Activated CD4-positive, alpha-beta T cell treated with anti-CD3 and anti-CD28 coated beads for 36 hours (primary cell): ENCODE results near the gene KCNJ5. TPM values are rescaled to one million over a fixed set of nuclear protein-coding genes. Genes with fewer than 3 reads are reported as not detected.

ENCODE experiments used
- ATAC-seq: fragments of 200-7000 bp; cut with Tn5 transposase; one replicate; pipeline ENCODE4 v1.10.0; 2021; ENCODE audit warnings: mild to moderate bottlenecking, moderate library complexity
- CTCF ChIA-PET: fragments of 350-600 bp; sonication (Branson Sonifier 250); formaldehyde crosslinking; loops from one replicate; lab custom pipeline; 2021; ENCODE audit warnings: antibody characterized with exemption; lab: Charles Lee
- POLR2A ChIA-PET: fragments of 350-600 bp; sonication (Branson Sonifier 250); formaldehyde crosslinking; loops from one replicate; lab custom pipeline; 2021; ENCODE audit warnings: antibody characterized with exemption, inconsistent platforms; lab: Charles Lee
- DNase-seq: peaks from one replicate; pipeline ENCODE4 v3.0.0-alpha.2; 2020
- H3K27ac Mint-ChIP-seq: one replicate; pipeline ENCODE4 v1.8.0; 2021; ENCODE audit warnings: mixed read lengths
- H3K27me3 Mint-ChIP-seq: one replicate; pipeline ENCODE4 v1.8.0; 2021; ENCODE audit warnings: mixed read lengths
- H3K36me3 Mint-ChIP-seq: one replicate; pipeline ENCODE4 v1.8.0; 2021; ENCODE audit warnings: low read depth, mixed read lengths
- H3K4me1 Mint-ChIP-seq: one replicate; pipeline ENCODE4 v1.8.0; 2021; ENCODE audit warnings: mixed read lengths
- H3K4me3 Mint-ChIP-seq: one replicate; pipeline ENCODE4 v1.8.0; 2021; ENCODE audit warnings: mild to moderate bottlenecking, moderate library complexity, mixed read lengths
- H3K9me3 Mint-ChIP-seq: one replicate; pipeline ENCODE4 v1.8.0; 2021; ENCODE audit warnings: low read depth, mixed read lengths
- intact Hi-C, 2 experiments: fragments of 100-400 bp; cut with DNase I in 1 of 2; cut with micrococcal nuclease in 1 of 2; formaldehyde crosslinking; loops; one replicate each; pipeline versions ENCODE4 v1.14.2 to v1.15.1; 2022 to 2024; cut with DNase I, micrococcal nuclease
- total RNA-seq, 2 experiments: library from RNA; stranded (reverse); gene quantifications; one replicate each; pipeline ENCODE4 v1.2.3, GENCODE V29; 2021

KCNJ5 gene
- total RNA-seq, 2 experiments from 2014 or later: not detected

- ChIA-PET CTCF (interaction anchor here (0.6 to 1.1 kb wide), 3 partner anchors 22 to 106 kb away, joined by 3 to 4 read pairs (median 3); no protein-coding TSS in a partner anchor), POLR2A (no interaction called here)
- Mint-ChIP-seq H3K27ac (no peak overlapping the region), H3K27me3 (no peaks in the 10 kb centered on the region), H3K4me1 (peaks cover 5% of the 10 kb centered on the region), H3K36me3 (no peaks in the 10 kb centered on the region), H3K4me3 (no peak overlapping the region), H3K9me3 (no peaks in the 10 kb centered on the region)
- no peak for ATAC-seq
- intact Hi-C loops: no loop called here
- DNase-seq: no peak
Measured at GRCh38 chr11:128933481-128934178, 42.5 kb downstream of the KCNJ5 start.

DNA sequence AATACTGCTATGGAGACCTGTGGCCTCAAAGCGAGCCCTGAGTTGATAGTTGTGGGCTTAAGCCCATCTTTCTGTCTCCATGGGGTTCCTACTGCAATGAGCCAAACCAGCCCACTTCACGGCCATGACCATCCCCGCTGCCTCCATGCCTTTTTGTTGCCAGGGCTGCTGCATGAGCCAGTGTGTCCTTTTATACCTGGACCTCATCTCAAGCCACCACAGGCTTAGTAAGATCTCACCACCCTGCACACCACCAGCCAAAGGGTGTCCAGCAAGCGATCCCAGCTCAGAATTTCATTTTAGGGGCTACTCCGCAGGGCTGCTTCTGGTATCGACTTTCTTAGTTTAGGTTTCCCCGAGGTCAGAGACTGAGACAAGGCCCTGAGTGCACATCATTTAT is 43.2 kb downstream of the KCNJ5 start:
- Mint-ChIP-seq H3K9me3 (no peaks in the 10 kb centered on the region), H3K27me3 (no peaks in the 10 kb centered on the region), H3K36me3 (no peaks in the 10 kb centered on the region), H3K4me1 (peaks cover 3% of the 10 kb centered on the region), H3K4me3 (no peak overlapping the region), H3K27ac (no peak overlapping the region)
- DNase-seq (no peak), ATAC-seq (no peak)
- ChIA-PET CTCF (interaction anchor here (2.3 kb wide), 1 partner anchor 22 kb away, joined by 9 read pairs; no protein-coding TSS in a partner anchor), POLR2A (interaction anchor here (0.6 kb wide), 1 partner anchor 11 kb away, joined by 3 read pairs; no protein-coding TSS in a partner anchor)
- intact Hi-C loops: no loop called here

- H3K27me3 Mint-ChIP-seq: no peaks in the 10 kb centered on the region
- H3K27ac Mint-ChIP-seq: no peak overlapping the region
- POLR2A ChIA-PET: interaction anchor here (0.6 kb wide), 2 partner anchors 12 to 1554 kb away, joined by 3 read pairs; no protein-coding TSS in a partner anchor
- no peaks in the 10 kb centered on the region for H3K4me1 Mint-ChIP-seq
- CTCF ChIA-PET: interaction anchor here (0.9 to 2.3 kb wide), 2 partner anchors 21 to 49 kb away, joined by 6 to 9 read pairs; no protein-coding TSS in a partner anchor
- H3K4me3 Mint-ChIP-seq: no peak overlapping the region
- H3K36me3 Mint-ChIP-seq: no peaks in the 10 kb centered on the region
- DNase-seq: no peak
- intact Hi-C loops: no loop called here
- H3K9me3 Mint-ChIP-seq: no peaks in the 10 kb centered on the region
- ATAC-seq: no peak
Measured at GRCh38 chr11:128934926-128935325, 43.8 kb downstream of the KCNJ5 start.

GRCh38 chr11:128936606-128937251 is 45.6 kb downstream of the KCNJ5 start:
- POLR2A ChIA-PET: no interaction called here
- Mint-ChIP-seq H3K4me1 (no peaks in the 10 kb centered on the region), H3K27me3 (no peaks in the 10 kb centered on the region), H3K27ac (no peak overlapping the region), H3K4me3 (no peak overlapping the region), H3K36me3 (no peaks in the 10 kb centered on the region), H3K9me3 (no peaks in the 10 kb centered on the region)
- CTCF ChIA-PET: interaction anchor here (1.3 to 2.3 kb wide), 2 partner anchors 8 to 20 kb away, joined by 5 to 9 read pairs; no protein-coding TSS in a partner anchor
- DNase-seq (no peak), ATAC-seq (no peak)
- intact Hi-C loops: no loop called here

GRCh38 chr11:128937480-128937879 is 46.3 kb downstream of the KCNJ5 start:
- CTCF ChIA-PET: no interaction called here
- no peak for ATAC-seq
- intact Hi-C loops: no loop called here
- Mint-ChIP-seq H3K36me3 (no peaks in the 10 kb centered on the region), H3K27ac (no peak overlapping the region), H3K4me3 (no peak overlapping the region), H3K27me3 (no peaks in the 10 kb centered on the region), H3K4me1 (no peaks in the 10 kb centered on the region), H3K9me3 (no peaks in the 10 kb centered on the region)
- POLR2A ChIA-PET: no interaction called here
- no peak for DNase-seq

GRCh38 chr11:128938156-128938885 is 47.2 kb downstream of the KCNJ5 start:
- ChIA-PET POLR2A (no interaction called here), CTCF (interaction anchor here (0.6 to 0.7 kb wide), 3 partner anchors 9 to 53 kb away, joined by 3 to 6 read pairs (median 3); no protein-coding TSS in a partner anchor)
- Mint-ChIP-seq H3K4me3 (no peak overlapping the region), H3K27ac (no peak overlapping the region), H3K4me1 (no peaks in the 10 kb centered on the region), H3K27me3 (no peaks in the 10 kb centered on the region), H3K36me3 (no peaks in the 10 kb centered on the region), H3K9me3 (no peaks in the 10 kb centered on the region)
- DNase-seq: no peak
- ATAC-seq: no peak
- intact Hi-C loops: no loop called here

DNA sequence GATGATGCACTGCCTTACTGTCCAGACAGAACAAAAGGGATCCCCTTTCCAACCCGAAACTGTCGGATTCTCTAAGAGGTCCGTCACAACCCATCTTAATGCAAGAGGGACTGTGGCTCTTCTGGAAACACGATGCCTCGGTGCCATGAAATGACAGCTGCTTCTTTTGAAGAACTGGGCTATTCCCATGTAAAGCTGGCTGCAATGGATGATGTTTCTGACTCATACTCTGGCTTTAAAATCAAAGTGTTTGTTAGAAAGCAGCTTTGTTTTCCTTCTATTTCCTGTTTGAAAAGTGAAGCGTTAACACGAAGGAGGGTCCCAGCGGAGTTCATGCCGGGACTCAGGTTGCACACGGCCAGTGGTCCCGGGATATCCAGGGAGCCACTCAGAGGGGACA is 48.4 kb downstream of the KCNJ5 start:
- intact Hi-C loops: no loop called here
- no peaks in the 10 kb centered on the region for H3K36me3 Mint-ChIP-seq
- H3K4me3 Mint-ChIP-seq: no peak overlapping the region
- ChIA-PET CTCF (interaction anchor here (0.6 to 1.4 kb wide), 2 partner anchors 54 to 89 kb away, joined by 5 read pairs; no protein-coding TSS in a partner anchor), POLR2A (no interaction called here)
- DNase-seq (no peak), ATAC-seq (no peak)
- H3K27ac Mint-ChIP-seq: no peak overlapping the region
- H3K9me3 Mint-ChIP-seq: no peaks in the 10 kb centered on the region
- H3K4me1 Mint-ChIP-seq: no peaks in the 10 kb centered on the region
- H3K27me3 Mint-ChIP-seq: no peaks in the 10 kb centered on the region

DNA sequence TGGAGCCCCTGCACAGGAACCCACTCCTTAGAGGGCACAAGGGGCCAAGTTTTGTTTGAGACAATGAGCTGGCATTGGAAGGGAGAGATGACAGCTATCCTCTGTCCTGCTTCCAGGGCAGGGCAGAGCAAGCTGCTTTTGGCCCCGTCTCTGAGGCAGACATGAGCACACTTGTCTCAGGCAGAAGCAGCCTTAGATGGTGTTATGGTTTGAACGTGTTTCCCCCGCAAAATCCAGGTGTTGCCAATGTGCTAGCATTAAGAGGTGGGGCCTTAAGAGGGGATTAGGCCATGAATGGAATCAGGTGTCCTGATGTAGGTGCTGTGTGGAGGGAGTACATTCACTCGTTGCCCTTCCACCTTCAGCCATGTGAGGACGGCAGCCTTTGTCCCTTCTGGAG is 49.0 kb downstream of the KCNJ5 start:
- intact Hi-C loops: no loop called here
- DNase-seq (no peak), ATAC-seq (no peak)
- ChIA-PET POLR2A (no interaction called here), CTCF (interaction anchor here (0.6 to 2.4 kb wide), 3 partner anchors 16 to 90 kb away, joined by 5 to 6 read pairs (median 5); no protein-coding TSS in a partner anchor)
- Mint-ChIP-seq H3K4me3 (no peak overlapping the region), H3K27ac (no peak overlapping the region), H3K9me3 (no peaks in the 10 kb centered on the region), H3K4me1 (no peaks in the 10 kb centered on the region), H3K27me3 (peaks cover 2% of the 10 kb centered on the region), H3K36me3 (no peaks in the 10 kb centered on the region)

- Mint-ChIP-seq H3K4me1 (no peaks in the 10 kb centered on the region), H3K4me3 (no peak overlapping the region), H3K36me3 (no peaks in the 10 kb centered on the region), H3K9me3 (no peaks in the 10 kb centered on the region), H3K27me3 (peaks cover 2% of the 10 kb centered on the region), H3K27ac (no peak overlapping the region)
- no peak for DNase-seq
- no peak for ATAC-seq
- intact Hi-C loops: no loop called here
- CTCF ChIA-PET: interaction anchor here (1.4 to 2.4 kb wide), 2 partner anchors 16 to 55 kb away, joined by 5 to 6 read pairs; no protein-coding TSS in a partner anchor
- POLR2A ChIA-PET: interaction anchor here (0.6 kb wide), 1 partner anchor 96 kb away, joined by 3 read pairs; no protein-coding TSS in a partner anchor
Measured at GRCh38 chr11:128940603-128941002, 49.4 kb downstream of the KCNJ5 start.

GRCh38 chr11:128941110-128941509 is 50.0 kb downstream of the KCNJ5 start:
- H3K9me3 Mint-ChIP-seq: no peaks in the 10 kb centered on the region
- no peaks in the 10 kb centered on the region for H3K4me1 Mint-ChIP-seq
- ATAC-seq (no peak), DNase-seq (no peak)
- no peaks in the 10 kb centered on the region for H3K36me3 Mint-ChIP-seq
- intact Hi-C loops: no loop called here
- no peak overlapping the region for H3K4me3 Mint-ChIP-seq
- H3K27me3 Mint-ChIP-seq: peaks cover 2% of the 10 kb centered on the region
- no peak overlapping the region for H3K27ac Mint-ChIP-seq
- ChIA-PET CTCF (interaction anchor here (2.4 kb wide), 1 partner anchor 15 kb away, joined by 6 read pairs; no protein-coding TSS in a partner anchor), POLR2A (interaction anchor here (0.6 kb wide), 1 partner anchor 96 kb away, joined by 3 read pairs; no protein-coding TSS in a partner anchor)
